Measurements from ENCODE around the gene MAST2. TPM values are rescaled to one million over a fixed set of nuclear protein-coding genes. Genes with fewer than 3 reads are reported as not detected.
"Not testable (repeated sequence)": the region's sequence is repeated elsewhere in the genome, so short reads cannot be mapped to it uniquely, and the experiment has no call there.

The MAST2 gene
- total RNA-seq, 1 experiment from 2014 or later: 38.4 TPM

GRCh38 chr1:45834689-45835088 is 31.3 kb downstream of the MAST2 start:
- no peak for DNase-seq (ENCODE audit: low spot score)
- Histone ChIP-seq H3K27ac (ENCODE audit: low read depth, low read length, poor library complexity, severe bottlenecking) (no peak overlapping the region), H3K36me3 (ENCODE audit: insufficient read depth, low read length, poor library complexity, severe bottlenecking) (no peaks in the 10 kb centered on the region), H3K4me1 (ENCODE audit: insufficient read depth, low read length, poor library complexity, severe bottlenecking) (no peaks in the 10 kb centered on the region), H3K4me3 (ENCODE audit: low read depth, low read length, poor library complexity, severe bottlenecking) (no peak overlapping the region), H3K27me3 (replicated peaks; ENCODE audit: insufficient read depth, low read depth, low read length, poor library complexity) (no peaks in the 10 kb centered on the region), H3K9me3 (ENCODE audit: low read depth, low read length, poor library complexity, severe bottlenecking) (no peaks in the 10 kb centered on the region)
- intact Hi-C loops (cut with micrococcal nuclease; ENCODE audit: unreplicated experiment): no loop called here
- TF ChIP-seq EZH2 (IDR thresholded peaks at IDR 0.05; ENCODE audit: borderline replicate concordance, low read depth, low read length, poor library complexity, severe bottlenecking): no peak
- BruUV-seq (replicated peaks): no TSS peak
- CTCF ChIA-PET: no interaction called here
- POLR2A ChIA-PET (ENCODE audit: low non-redundant PET): no interaction called here

- no peak for DNase-seq (ENCODE audit: low spot score)
- no TSS peak for BruUV-seq (replicated peaks)
- Histone ChIP-seq H3K9me3 (ENCODE audit: low read depth, low read length, poor library complexity, severe bottlenecking) (no peaks in the 10 kb centered on the region), H3K4me1 (ENCODE audit: insufficient read depth, low read length, poor library complexity, severe bottlenecking) (no peaks in the 10 kb centered on the region), H3K36me3 (ENCODE audit: insufficient read depth, low read length, poor library complexity, severe bottlenecking) (no peaks in the 10 kb centered on the region), H3K27ac (ENCODE audit: low read depth, low read length, poor library complexity, severe bottlenecking) (no peak overlapping the region), H3K27me3 (replicated peaks; ENCODE audit: insufficient read depth, low read depth, low read length, poor library complexity) (no peaks in the 10 kb centered on the region), H3K4me3 (ENCODE audit: low read depth, low read length, poor library complexity, severe bottlenecking) (no peak overlapping the region)
- intact Hi-C loops (cut with micrococcal nuclease; ENCODE audit: unreplicated experiment): no loop called here
- ChIA-PET CTCF (no interaction called here), POLR2A (ENCODE audit: low non-redundant PET) (no interaction called here)
- TF ChIP-seq, protein P1, sequence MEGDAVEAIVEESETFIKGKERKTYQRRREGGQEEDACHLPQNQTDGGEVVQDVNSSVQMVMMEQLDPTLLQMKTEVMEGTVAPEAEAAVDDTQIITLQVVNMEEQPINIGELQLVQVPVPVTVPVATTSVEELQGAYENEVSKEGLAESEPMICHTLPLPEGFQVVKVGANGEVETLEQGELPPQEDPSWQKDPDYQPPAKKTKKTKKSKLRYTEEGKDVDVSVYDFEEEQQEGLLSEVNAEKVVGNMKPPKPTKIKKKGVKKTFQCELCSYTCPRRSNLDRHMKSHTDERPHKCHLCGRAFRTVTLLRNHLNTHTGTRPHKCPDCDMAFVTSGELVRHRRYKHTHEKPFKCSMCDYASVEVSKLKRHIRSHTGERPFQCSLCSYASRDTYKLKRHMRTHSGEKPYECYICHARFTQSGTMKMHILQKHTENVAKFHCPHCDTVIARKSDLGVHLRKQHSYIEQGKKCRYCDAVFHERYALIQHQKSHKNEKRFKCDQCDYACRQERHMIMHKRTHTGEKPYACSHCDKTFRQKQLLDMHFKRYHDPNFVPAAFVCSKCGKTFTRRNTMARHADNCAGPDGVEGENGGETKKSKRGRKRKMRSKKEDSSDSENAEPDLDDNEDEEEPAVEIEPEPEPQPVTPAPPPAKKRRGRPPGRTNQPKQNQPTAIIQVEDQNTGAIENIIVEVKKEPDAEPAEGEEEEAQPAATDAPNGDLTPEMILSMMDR (conservative IDR thresholded peaks at IDR 0.05; ENCODE audit: low read depth, low read length): no peak
- no peak for TF ChIP-seq EZH2 (IDR thresholded peaks at IDR 0.05; ENCODE audit: borderline replicate concordance, low read depth, low read length, poor library complexity, severe bottlenecking)
Measured at GRCh38 chr1:45836451-45836850, 33.0 kb downstream of the MAST2 start.

DNA sequence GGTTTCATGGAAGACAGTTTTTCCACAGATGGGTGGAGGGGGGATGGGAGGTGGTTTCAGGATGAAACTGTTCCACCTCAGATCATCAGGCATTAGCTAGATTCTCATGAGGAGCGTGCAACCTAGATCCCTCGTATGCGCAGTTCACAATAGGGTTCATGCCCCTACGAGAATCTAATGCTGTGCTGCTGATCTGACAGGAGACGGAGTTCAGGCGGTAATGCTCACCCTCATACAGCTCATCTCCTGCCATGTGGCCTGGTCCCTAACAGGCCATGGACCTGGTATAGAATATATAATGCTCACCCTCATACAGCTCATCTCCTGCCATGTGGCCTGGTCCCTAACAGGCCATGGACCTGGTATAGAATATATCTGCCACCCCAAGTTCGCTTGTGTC is 33.4 kb downstream of the MAST2 start:
- POLR2A ChIA-PET (ENCODE audit: low non-redundant PET); CTCF ChIA-PET; H3K27me3 ChIP-seq (replicated peaks; ENCODE audit: insufficient read depth, low read depth, low read length, poor library complexity); H3K36me3 ChIP-seq (ENCODE audit: insufficient read depth, low read length, poor library complexity, severe bottlenecking); H3K9me3 ChIP-seq (ENCODE audit: low read depth, low read length, poor library complexity, severe bottlenecking); intact Hi-C loops (cut with micrococcal nuclease; ENCODE audit: unreplicated experiment); H3K4me1 ChIP-seq (ENCODE audit: insufficient read depth, low read length, poor library complexity, severe bottlenecking); H3K4me3 ChIP-seq (ENCODE audit: low read depth, low read length, poor library complexity, severe bottlenecking); H3K27ac ChIP-seq (ENCODE audit: low read depth, low read length, poor library complexity, severe bottlenecking); DNase-seq (ENCODE audit: low spot score); BruUV-seq (replicated peaks): not testable (repeated sequence)

DNA sequence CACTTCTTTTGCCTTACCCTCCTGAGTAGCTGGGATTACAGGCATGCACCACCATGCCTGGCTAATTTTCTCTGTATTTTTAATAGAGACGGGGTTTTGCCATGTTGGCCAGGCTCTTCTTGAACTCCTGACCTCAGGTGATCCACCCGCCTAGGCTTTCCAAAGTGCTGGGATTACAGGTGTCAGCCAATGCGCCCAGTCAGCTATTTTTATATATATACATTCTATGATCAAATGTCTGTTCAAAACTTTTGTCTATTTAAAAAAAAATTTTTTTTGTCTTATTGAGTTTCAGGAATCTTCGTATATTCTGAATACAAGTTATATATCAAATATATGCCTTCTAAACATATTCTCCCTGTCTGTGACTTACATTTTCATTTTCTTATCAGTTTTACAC is 34.9 kb downstream of the MAST2 start:
- H3K4me1 ChIP-seq (ENCODE audit: insufficient read depth, low read length, poor library complexity, severe bottlenecking); CTCF ChIA-PET; DNase-seq (ENCODE audit: low spot score); H3K27ac ChIP-seq (ENCODE audit: low read depth, low read length, poor library complexity, severe bottlenecking); H3K9me3 ChIP-seq (ENCODE audit: low read depth, low read length, poor library complexity, severe bottlenecking); POLR2A ChIA-PET (ENCODE audit: low non-redundant PET); intact Hi-C loops (cut with micrococcal nuclease; ENCODE audit: unreplicated experiment); H3K4me3 ChIP-seq (ENCODE audit: low read depth, low read length, poor library complexity, severe bottlenecking); H3K27me3 ChIP-seq (replicated peaks; ENCODE audit: insufficient read depth, low read depth, low read length, poor library complexity); BruUV-seq (replicated peaks); H3K36me3 ChIP-seq (ENCODE audit: insufficient read depth, low read length, poor library complexity, severe bottlenecking): not testable (repeated sequence)

GRCh38 chr1:45840704-45841103 is 37.3 kb downstream of the MAST2 start:
- BruUV-seq (replicated peaks): no TSS peak
- no peak for TF ChIP-seq EZH2 (IDR thresholded peaks at IDR 0.05; ENCODE audit: borderline replicate concordance, low read depth, low read length, poor library complexity, severe bottlenecking)
- TF ChIP-seq, protein P1 (conservative IDR thresholded peaks at IDR 0.05; ENCODE audit: low read depth, low read length): no peak
- Histone ChIP-seq H3K4me3 (ENCODE audit: low read depth, low read length, poor library complexity, severe bottlenecking) (no peak overlapping the region), H3K4me1 (ENCODE audit: insufficient read depth, low read length, poor library complexity, severe bottlenecking) (no peaks in the 10 kb centered on the region), H3K9me3 (ENCODE audit: low read depth, low read length, poor library complexity, severe bottlenecking) (no peaks in the 10 kb centered on the region), H3K36me3 (ENCODE audit: insufficient read depth, low read length, poor library complexity, severe bottlenecking) (no peaks in the 10 kb centered on the region), H3K27me3 (replicated peaks; ENCODE audit: insufficient read depth, low read depth, low read length, poor library complexity) (no peaks in the 10 kb centered on the region), H3K27ac (ENCODE audit: low read depth, low read length, poor library complexity, severe bottlenecking) (no peak overlapping the region)
- DNase-seq (ENCODE audit: low spot score): no peak
- CTCF ChIA-PET: no interaction called here
- intact Hi-C loops (cut with micrococcal nuclease; ENCODE audit: unreplicated experiment): no loop called here
- POLR2A ChIA-PET (ENCODE audit: low non-redundant PET): no interaction called here

Measured in A673 (cell line).